ENCODE data around the gene GOLT1A.
A peak's percentile ranks its signal among the peaks of the same experiment; 100 is the strongest.

GOLT1A gene

GRCh38 chr1:204199579-204199978 lies 14.2 kb downstream of the GOLT1A start:
- no peak for DNase-seq
- intact Hi-C loops (cut with DNase I), result no loop called here

GRCh38 chr1:204198348-204199340 lies 15.1 kb downstream of the GOLT1A start:
- intact Hi-C loops (cut with DNase I), result no loop called here
- peak in 1 of 42 donors; percentile 53 for DNase-seq

- no peak for DNase-seq
- intact Hi-C loops (cut with DNase I), result no loop called here
Observed at GRCh38 chr1:204197068-204197467, 16.7 kb downstream of the GOLT1A start.

GRCh38 chr1:204196068-204196795 lies 17.6 kb downstream of the GOLT1A start, which contains the start of gene KISS1:
TSS of gene KISS1 (minus strand) at chr1:204196491. CDS start at chr1:204192876, 3,615 bp downstream.
- DNase-seq, result no peak
- intact Hi-C loops (cut with DNase I), result no loop called here

GRCh38 chr1:204194771-204195170 lies 19.0 kb downstream of the GOLT1A start:
- intact Hi-C loops (cut with DNase I), result no loop called here
- DNase-seq, result peak in 1 of 42 donors; percentile 24

- intact Hi-C loops (cut with DNase I), result no loop called here
- peak in 1 of 42 donors; percentile 7 for DNase-seq
Observed at GRCh38 chr1:204194080-204194479, 19.7 kb downstream of the GOLT1A start.

- DNase-seq, result no peak
- intact Hi-C loops (cut with DNase I), result no loop called here
Observed at GRCh38 chr1:204192589-204193352, 21.0 kb downstream of the GOLT1A start.

- no peak for DNase-seq
- intact Hi-C loops (cut with DNase I), result no loop called here
Observed at GRCh38 chr1:204192046-204192445, 21.7 kb downstream of the GOLT1A start.

GRCh38 chr1:204191456-204191855 lies 22.3 kb downstream of the GOLT1A start:
- DNase-seq, result peak in 24 of 42 donors; percentile 25 to 75 (median 53)
- intact Hi-C loops (cut with DNase I), result no loop called here

GRCh38 chr1:204190212-204191211 lies 23.3 kb downstream of the GOLT1A start:
- DNase-seq, result peak in 3 of 42 donors; percentile 19 to 57 (median 25)
- intact Hi-C loops (cut with DNase I), result no loop called here

- intact Hi-C loops (cut with DNase I), result no loop called here
- peak in 37 of 42 donors; percentile 12 to 90 (median 59) for DNase-seq
Observed at GRCh38 chr1:204188959-204189639, 24.7 kb downstream of the GOLT1A start.

- intact Hi-C loops (cut with DNase I), result no loop called here
- no peak for DNase-seq
Observed at GRCh38 chr1:204186597-204186996, 27.2 kb downstream of the GOLT1A start.

- no peak for DNase-seq
- intact Hi-C loops (cut with DNase I), result no loop called here
Observed at GRCh38 chr1:204181116-204181515, 32.7 kb downstream of the GOLT1A start.

GRCh38 chr1:204180133-204180532 lies 33.7 kb downstream of the GOLT1A start:
- intact Hi-C loops (cut with DNase I), result no loop called here
- DNase-seq, result no peak

GRCh38 chr1:204178487-204179281 lies 35.1 kb downstream of the GOLT1A start:
- intact Hi-C loops (cut with DNase I), result no loop called here

GRCh38 chr1:204177133-204177532 lies 36.7 kb downstream of the GOLT1A start:
- DNase-seq, result no peak
- intact Hi-C loops (cut with DNase I), result no loop called here

More at GRCh38 chr1:204178487-204179281, 35.1 kb downstream of the GOLT1A start:
- no peak for DNase-seq

GRCh38 chr1:204176049-204176448 lies 37.7 kb downstream of the GOLT1A start:
- intact Hi-C loops (cut with DNase I), result no loop called here
- DNase-seq, result no peak

Data from head of caudate nucleus (tissue), 42 donors.